ENCODE data around the gene DCP2. TPM values are rescaled to one million over a fixed set of nuclear protein-coding genes. Genes with fewer than 3 reads are reported as not detected.

Gene DCP2
- total RNA-seq, 1 experiment from 2014 or later: 176 TPM

GRCh38 chr5:113024076-113024697, 47.6 kb downstream of the DCP2 start:
- no peaks in the 10 kb centered on the region for H3K79me1 ChIP-seq (ENCODE audit: insufficient read depth, low read depth, low read length, poor library complexity, severe bottlenecking)
- no peak overlapping the region for H2BK12ac ChIP-seq (ENCODE audit: insufficient read length, low read depth, low read length)
- H3K4me1 ChIP-seq (ENCODE audit: insufficient read depth, low read length): no peaks in the 10 kb centered on the region
- H3K9me3 ChIP-seq (ENCODE audit: control insufficient read depth, low read depth, low read length): no peaks in the 10 kb centered on the region
- H3K23me2 ChIP-seq (ENCODE audit: insufficient read length, low read depth, low read length, poor library complexity, severe bottlenecking): no peaks in the 10 kb centered on the region
- no peak overlapping the region for H3T11ph ChIP-seq (ENCODE audit: low read length)
- H3K4ac ChIP-seq (ENCODE audit: low read depth, low read length): no peak overlapping the region
- no peaks in the 10 kb centered on the region for H3K27me3 Mint-ChIP-seq (ENCODE audit: low read depth)
- H3K36me3 Mint-ChIP-seq (ENCODE audit: insufficient read depth in 1 of 3, low read depth in 3 of 3): peaks cover 27 to 44% (median 36%) of the 10 kb centered on the region in 3 experiments; a peak in 6 of 7 replicates
- DNase-seq: no peak
- H2AFZ ChIP-seq (ENCODE audit: low read length): no peak overlapping the region
- no peak overlapping the region for H3K4me2 ChIP-seq (ENCODE audit: insufficient read depth, insufficient read length, low read length)
- no peak for TF ChIP-seq CTCF (conservative IDR thresholded peaks at IDR 0.05)
- H3K9ac ChIP-seq (ENCODE audit: extremely low read depth, insufficient read length, low read length): no peak overlapping the region
- no peak overlapping the region for H4K8ac ChIP-seq (replicated peaks; ENCODE audit: insufficient read length, low read depth, low read length)
- no peaks in the 10 kb centered on the region for H3K9me3 Mint-ChIP-seq
- H3K4me3 Mint-ChIP-seq: no peak overlapping the region
- H4K91ac ChIP-seq (ENCODE audit: insufficient read length, low read depth, low read length): no peak overlapping the region
- 0 out of 4 replicates have a peak, but pooled peaks cover 0 to 2% of the 10 kb centered on the region in 2 experiments for H3K4me1 Mint-ChIP-seq
- no peak overlapping the region for H2BK5ac ChIP-seq (ENCODE audit: insufficient read length, low read length)
- H2BK15ac ChIP-seq (ENCODE audit: low read depth, low read length): no peak overlapping the region
- no peak overlapping the region for H4K5ac ChIP-seq (ENCODE audit: insufficient read length, low read depth, low read length)
- H3K56ac ChIP-seq (ENCODE audit: insufficient read length, low read depth, low read length): no peak overlapping the region
- no peaks in the 10 kb centered on the region for H3K27me3 ChIP-seq (ENCODE audit: insufficient read depth, low read length)
- H3K23ac ChIP-seq (ENCODE audit: insufficient read length, low read depth, low read length): no peak overlapping the region
- no peak overlapping the region for H3K14ac ChIP-seq (ENCODE audit: insufficient read depth, low read length)
- no peak overlapping the region for H3K18ac ChIP-seq (ENCODE audit: insufficient read length, low read depth, low read length)
- H3K79me2 ChIP-seq (ENCODE audit: insufficient read depth, low read length): no peaks in the 10 kb centered on the region
- H2BK20ac ChIP-seq (ENCODE audit: low read depth, low read length, poor library complexity, severe bottlenecking): no peak overlapping the region
- no peak overlapping the region; a peak in 1 of 7 replicates for H3K27ac Mint-ChIP-seq
- H4K20me1 ChIP-seq (ENCODE audit: control insufficient read depth, insufficient read depth, insufficient read length): no peaks in the 10 kb centered on the region
- H2AK5ac ChIP-seq (ENCODE audit: insufficient read length, low read length): no peak overlapping the region
- no CpG with 5 or more reads among the region's 6 CpGs for WGBS (ENCODE audit: extremely low coverage, insufficient read length, low lambda C conversion rate)
- H3K27ac ChIP-seq (ENCODE audit: insufficient read length, low read depth, low read length): no peak overlapping the region
- H2BK120ac ChIP-seq (ENCODE audit: low read depth, low read length, poor library complexity, severe bottlenecking): no peak overlapping the region

All from H9 (cell line).